Measurements from ENCODE around the gene RNF220. TPM values are rescaled to one million over a fixed set of nuclear protein-coding genes. Genes with fewer than 3 reads are reported as not detected.

Gene RNF220
- total RNA-seq, 2 donors from 2014 or later: 66.0 to 71.2 TPM

DNA sequence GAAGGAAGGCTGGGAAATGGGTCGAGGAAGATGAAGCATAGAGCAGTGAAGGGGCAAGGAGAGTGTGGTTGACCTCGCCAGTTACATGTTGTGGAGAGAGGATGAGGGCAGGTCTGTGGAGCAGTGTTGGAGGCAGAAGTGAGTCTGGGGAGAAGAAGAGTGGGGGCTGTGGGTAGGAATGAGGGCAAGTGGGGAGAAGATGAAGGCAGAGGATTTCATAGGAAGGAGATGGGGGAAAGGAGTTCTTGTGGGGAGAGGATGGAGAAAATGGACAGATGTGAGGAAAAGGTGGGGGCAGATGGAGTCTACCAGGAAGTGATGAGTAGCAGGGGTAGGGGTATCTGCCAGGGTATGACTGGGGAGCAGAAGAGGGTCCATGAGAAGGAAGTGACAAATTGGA is 273.1 kb downstream of the RNF220 start:
- no peak overlapping the region for H3K27ac Mint-ChIP-seq
- H3K4me3 Mint-ChIP-seq: no peak overlapping the region
- no peaks in the 10 kb centered on the region for H3K9me3 Mint-ChIP-seq
- ATAC-seq (no peak), DNase-seq (ENCODE audit: low spot score) (no peak)
- H3K27me3 Mint-ChIP-seq: no peaks in the 10 kb centered on the region
- H3K4me1 Mint-ChIP-seq (ENCODE audit: low read depth in 2 of 2): peaks cover 7 to 15% of the 10 kb centered on the region in 2 donors
- no peaks in the 10 kb centered on the region for H3K36me3 Mint-ChIP-seq

DNA sequence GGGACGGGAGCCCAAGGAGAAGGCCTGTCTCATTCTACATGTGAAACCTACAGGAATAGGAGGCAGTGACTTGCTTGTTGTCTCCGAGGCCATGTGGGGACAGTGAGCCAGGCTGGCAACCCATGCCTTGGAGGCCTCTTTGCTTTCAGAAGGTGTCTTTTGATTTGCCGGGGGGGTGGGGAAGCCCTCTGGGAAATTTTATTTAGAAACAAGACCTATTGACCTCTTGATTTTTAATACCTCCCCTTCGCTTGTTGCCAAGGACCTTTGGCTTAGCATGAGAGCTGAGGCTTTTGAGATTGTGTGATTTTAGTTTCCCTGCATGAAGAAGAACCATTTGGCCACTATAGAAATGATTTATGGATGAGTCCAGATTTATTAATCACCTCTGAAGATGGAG is 273.6 kb downstream of the RNF220 start:
- no peak overlapping the region for H3K27ac Mint-ChIP-seq
- H3K27me3 Mint-ChIP-seq: no peaks in the 10 kb centered on the region
- H3K36me3 Mint-ChIP-seq: no peaks in the 10 kb centered on the region
- no peak overlapping the region for H3K4me3 Mint-ChIP-seq
- DNase-seq (ENCODE audit: low spot score): no peak
- ATAC-seq: no peak
- H3K9me3 Mint-ChIP-seq: no peaks in the 10 kb centered on the region
- H3K4me1 Mint-ChIP-seq (ENCODE audit: low read depth in 2 of 2): peaks cover 4 to 10% of the 10 kb centered on the region in 2 donors

DNA sequence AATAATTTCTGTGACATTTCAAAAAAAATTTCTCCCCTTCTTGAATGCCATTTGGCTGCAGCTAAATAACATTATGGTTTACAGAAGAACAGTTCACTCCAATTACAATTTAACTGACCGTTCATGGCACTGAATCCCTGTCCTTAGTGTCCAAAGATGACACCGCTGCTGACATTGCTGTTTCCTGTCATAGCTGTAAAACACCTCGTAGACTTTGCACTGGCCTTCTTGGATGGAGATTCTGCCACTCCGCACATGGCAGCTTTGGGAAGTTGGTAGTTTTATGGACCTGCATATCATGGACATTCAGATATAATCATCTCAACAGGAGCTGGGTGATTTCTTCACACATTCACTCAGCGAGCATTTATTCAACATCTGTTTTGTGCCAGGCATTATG is 274.4 kb downstream of the RNF220 start:
- no peak for ATAC-seq

DNA sequence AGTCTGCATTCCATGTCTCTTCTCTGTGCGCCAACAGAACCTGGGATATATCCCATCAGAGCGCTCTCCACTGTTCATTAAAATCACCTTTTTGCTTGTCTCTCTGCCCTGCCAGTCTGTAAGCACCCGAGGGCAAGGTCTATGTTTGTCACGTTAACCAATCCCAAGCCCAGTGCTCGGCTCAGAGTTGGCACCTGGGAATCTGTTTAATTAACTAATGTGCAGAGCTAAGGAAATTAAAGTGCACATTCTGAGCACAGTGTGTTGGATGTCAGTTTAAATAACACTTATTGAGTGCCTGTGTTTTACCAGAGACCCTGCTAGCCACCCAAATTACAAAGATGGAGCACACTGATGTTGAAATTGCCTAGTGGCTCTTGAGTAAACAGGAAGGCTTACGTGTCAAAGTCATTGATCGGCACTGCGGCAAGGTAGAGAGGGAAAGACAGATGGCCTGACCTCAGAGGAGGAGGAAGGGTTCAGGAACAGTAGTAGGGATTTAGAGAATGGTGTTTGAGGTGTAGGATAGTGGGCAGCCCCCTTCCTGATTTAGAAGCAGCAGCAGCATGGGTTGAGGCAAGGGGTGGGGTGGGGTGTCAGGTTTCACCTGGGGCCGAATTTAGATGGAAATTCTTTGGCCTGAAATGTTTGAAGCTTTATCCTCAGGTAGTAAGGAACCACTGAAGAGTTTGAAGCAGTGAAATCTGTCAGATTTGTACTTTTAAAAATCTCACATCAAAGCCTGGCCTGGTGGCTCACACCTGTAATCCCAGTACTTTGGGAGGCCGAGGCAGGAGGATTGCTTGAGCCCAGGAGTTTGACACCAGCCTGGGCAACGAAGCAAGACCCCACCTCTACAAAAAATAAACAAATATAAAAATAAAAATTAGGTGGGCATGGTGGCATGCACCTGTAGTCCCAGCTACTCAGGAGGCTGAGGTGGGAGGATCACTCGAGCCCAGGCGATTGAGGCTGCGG is 277.1 kb downstream of the RNF220 start:
- DNase-seq (ENCODE audit: low spot score) (no peak), ATAC-seq (no peak)
- Mint-ChIP-seq H3K27me3 (no peaks in the 10 kb centered on the region), H3K4me3 (no peak overlapping the region), H3K9me3 (no peaks in the 10 kb centered on the region), H3K4me1 (ENCODE audit: low read depth in 2 of 2) (no peaks in the 10 kb centered on the region), H3K36me3 (no peaks in the 10 kb centered on the region), H3K27ac (no peak overlapping the region)

More for the DNA sequence above, 274.4 kb downstream of the RNF220 start:
- Mint-ChIP-seq H3K4me1 (ENCODE audit: low read depth in 2 of 2) (peaks cover 3 to 7% of the 10 kb centered on the region in 2 donors), H3K27ac (no peak overlapping the region), H3K4me3 (no peak overlapping the region), H3K27me3 (no peaks in the 10 kb centered on the region), H3K9me3 (no peaks in the 10 kb centered on the region), H3K36me3 (no peaks in the 10 kb centered on the region)
- no peak for DNase-seq (ENCODE audit: low spot score)

DNA sequence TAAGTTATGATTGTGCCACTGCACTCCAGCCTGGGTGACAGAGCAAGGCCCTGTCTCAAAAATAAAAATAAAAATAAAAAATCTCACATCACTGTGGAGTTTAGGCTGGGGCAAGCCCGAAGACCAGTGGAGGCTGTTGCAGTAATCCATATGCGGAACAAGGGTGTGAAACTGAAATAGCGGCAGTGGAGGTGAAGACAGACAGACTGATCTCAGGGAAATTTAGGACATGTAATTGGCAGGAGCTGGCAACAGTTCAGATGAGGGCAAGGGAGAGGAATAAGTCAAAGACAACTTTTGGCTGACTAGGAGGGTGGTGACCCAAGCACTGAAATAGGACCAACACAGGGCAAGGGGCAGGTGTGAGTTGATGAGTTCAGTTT is 277.8 kb downstream of the RNF220 start:
- H3K27ac Mint-ChIP-seq: peak overlapping the region in 1 of 2 donors; percentile 30
- no peaks in the 10 kb centered on the region for H3K27me3 Mint-ChIP-seq
- ATAC-seq (no peak), DNase-seq (ENCODE audit: low spot score) (no peak)
- H3K4me1 Mint-ChIP-seq (ENCODE audit: low read depth in 2 of 2): no peaks in the 10 kb centered on the region
- no peak overlapping the region for H3K4me3 Mint-ChIP-seq
- no peaks in the 10 kb centered on the region for H3K9me3 Mint-ChIP-seq
- H3K36me3 Mint-ChIP-seq: no peaks in the 10 kb centered on the region

DNA sequence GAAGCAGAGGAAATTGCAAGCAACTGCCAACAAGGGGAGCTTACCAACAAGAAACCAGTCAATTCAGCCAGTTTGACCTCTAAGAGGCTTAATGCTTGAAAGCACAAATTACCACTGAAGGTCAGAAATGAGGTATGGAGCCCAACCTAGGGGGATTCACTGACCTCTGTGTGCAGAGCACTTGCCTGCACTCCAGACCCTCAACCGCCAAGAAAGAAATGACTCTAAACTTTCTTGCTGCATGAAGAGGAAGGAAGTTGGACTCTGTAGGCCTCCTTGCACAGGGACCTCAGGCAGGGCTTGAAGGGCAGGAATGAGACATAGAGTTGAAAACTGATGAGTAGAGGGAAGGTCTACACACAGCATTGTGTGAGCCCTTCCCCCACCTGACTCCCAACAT is 279.5 kb downstream of the RNF220 start:
- Mint-ChIP-seq H3K9me3 (no peaks in the 10 kb centered on the region), H3K4me1 (ENCODE audit: low read depth in 2 of 2) (no peaks in the 10 kb centered on the region), H3K27ac (no peak overlapping the region), H3K27me3 (peaks cover 0 to 5% of the 10 kb centered on the region in 2 donors), H3K36me3 (no peaks in the 10 kb centered on the region), H3K4me3 (no peak overlapping the region)
- ATAC-seq (no peak), DNase-seq (ENCODE audit: low spot score) (no peak)

DNA sequence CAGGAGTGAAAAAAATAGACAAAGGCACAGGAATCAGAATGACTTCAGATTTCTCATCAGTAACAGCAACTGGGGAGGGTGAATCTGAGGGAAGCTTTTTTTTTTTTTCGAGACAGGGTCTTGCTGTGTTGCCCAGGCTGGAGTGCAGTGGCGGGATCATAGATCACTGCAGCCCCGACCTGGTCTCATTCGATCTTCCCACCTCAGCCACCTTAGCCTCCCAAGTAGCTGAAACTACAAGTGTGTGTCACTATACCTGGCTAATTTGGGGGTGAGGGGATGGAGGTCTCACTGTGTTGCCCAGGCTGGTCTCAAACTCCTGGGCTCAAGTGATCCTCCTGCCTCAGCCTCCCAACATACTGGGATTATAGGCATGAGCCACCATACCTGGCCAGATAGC is 280.2 kb downstream of the RNF220 start:
- Mint-ChIP-seq H3K4me3 (no peak overlapping the region), H3K27ac (no peak overlapping the region), H3K36me3 (no peaks in the 10 kb centered on the region), H3K27me3 (peaks cover 0 to 5% of the 10 kb centered on the region in 2 donors), H3K4me1 (ENCODE audit: low read depth in 2 of 2) (no peaks in the 10 kb centered on the region), H3K9me3 (no peaks in the 10 kb centered on the region)
- DNase-seq (ENCODE audit: low spot score) (no peak), ATAC-seq (no peak)

DNA sequence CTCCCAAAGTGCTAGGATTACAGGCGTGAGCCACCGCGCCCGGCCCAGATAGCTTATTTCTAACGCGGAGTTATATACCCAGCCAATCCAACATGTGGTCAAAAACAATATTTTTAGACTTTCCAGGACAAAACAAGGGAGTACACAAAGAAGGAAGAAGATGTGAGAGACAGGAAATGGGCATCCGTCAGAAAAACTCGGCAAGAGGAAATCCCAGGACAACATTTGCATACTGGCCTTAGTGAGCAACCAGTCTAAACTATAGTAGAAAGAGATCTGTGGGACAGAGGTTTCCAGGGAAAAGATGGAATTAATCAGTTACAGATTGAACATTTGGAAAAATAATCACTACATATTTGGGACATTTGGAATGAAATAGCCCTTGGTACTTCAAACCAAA is 280.8 kb downstream of the RNF220 start:
- ATAC-seq (no peak), DNase-seq (ENCODE audit: low spot score) (no peak)
- Mint-ChIP-seq H3K9me3 (no peaks in the 10 kb centered on the region), H3K27ac (no peak overlapping the region), H3K27me3 (peaks cover 0 to 5% of the 10 kb centered on the region in 2 donors), H3K4me3 (no peak overlapping the region), H3K4me1 (ENCODE audit: low read depth in 2 of 2) (no peaks in the 10 kb centered on the region), H3K36me3 (no peaks in the 10 kb centered on the region)

DNA sequence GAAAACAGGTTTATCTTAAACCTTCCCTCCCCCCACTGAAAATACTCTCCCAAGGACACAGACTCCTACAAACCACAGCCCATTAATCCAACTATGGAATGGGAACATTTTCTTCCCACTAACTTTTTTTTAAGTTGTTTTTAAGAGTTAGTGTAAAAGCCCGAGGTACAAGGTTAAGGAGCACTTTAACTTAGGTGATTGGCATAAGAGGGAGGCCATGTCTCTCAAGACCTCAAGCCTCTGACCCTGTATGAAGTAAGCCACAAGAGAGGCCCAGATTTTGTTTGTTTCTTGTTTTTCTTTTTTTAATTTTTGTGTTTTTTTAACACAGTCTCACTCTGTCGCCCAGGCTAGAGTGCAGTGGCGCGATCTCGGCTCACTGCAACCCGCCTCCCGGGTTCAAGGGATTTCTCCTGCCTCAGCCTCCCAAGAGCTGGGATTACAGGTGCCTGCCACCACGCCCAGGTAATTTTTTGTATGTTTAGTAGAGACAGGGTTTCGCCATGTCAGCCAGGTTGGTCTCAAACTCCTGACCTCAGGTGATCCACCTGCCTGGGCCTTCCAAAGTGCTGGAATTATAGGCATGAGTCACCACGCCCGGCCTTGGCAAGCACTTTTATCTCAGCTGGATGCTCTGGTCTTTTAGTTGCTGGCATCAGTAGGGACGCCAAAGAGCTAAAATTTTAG is 283.8 kb downstream of the RNF220 start:
- ATAC-seq (no peak), DNase-seq (ENCODE audit: low spot score) (no peak)
- Mint-ChIP-seq H3K4me1 (ENCODE audit: low read depth in 2 of 2) (no peaks in the 10 kb centered on the region), H3K27me3 (peaks cover 0 to 13% of the 10 kb centered on the region in 2 donors), H3K36me3 (no peaks in the 10 kb centered on the region), H3K27ac (no peak overlapping the region), H3K9me3 (no peaks in the 10 kb centered on the region), H3K4me3 (no peak overlapping the region)

DNA sequence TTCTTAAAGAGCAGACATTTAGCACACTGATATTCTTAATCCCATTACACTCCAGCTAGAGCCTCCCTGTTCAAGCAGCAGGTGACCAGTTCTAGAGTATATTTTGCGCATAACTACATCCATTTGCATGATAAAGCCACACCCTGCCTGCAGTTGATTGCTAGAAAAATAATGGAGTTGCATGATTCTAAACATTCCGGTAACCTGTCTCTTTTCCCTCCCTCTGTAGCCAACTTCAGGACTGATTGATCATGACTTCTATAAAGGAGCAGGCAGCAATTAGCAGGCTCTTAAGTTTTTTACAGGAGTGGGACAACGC is 284.4 kb downstream of the RNF220 start:
- H3K4me1 Mint-ChIP-seq (ENCODE audit: low read depth in 2 of 2): no peaks in the 10 kb centered on the region
- ATAC-seq (no peak), DNase-seq (ENCODE audit: low spot score) (no peak)
- peaks cover 0 to 13% of the 10 kb centered on the region in 2 donors for H3K27me3 Mint-ChIP-seq
- no peaks in the 10 kb centered on the region for H3K9me3 Mint-ChIP-seq
- H3K27ac Mint-ChIP-seq: no peak overlapping the region
- no peak overlapping the region for H3K4me3 Mint-ChIP-seq
- H3K36me3 Mint-ChIP-seq: no peaks in the 10 kb centered on the region

DNA sequence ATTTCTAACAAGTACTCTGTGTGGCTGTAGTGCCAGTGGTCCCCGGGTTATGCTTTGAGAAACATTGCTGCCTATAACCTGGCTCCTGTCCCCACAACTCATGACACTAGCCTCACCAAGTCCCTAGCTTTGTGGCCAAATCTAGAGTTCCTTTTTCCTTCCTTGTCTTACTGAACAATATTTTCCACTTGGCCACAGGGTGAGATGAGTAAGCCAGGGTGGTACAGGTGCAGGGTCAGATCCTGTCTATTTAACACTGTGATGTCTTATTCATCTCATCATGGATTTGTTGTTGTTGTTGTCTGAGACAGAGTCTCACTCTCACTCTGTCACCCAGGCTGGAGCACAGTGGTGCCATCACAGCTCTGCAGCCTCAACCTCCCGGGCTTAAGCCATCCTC is 288.1 kb downstream of the RNF220 start:
- Mint-ChIP-seq H3K27me3 (peaks cover 0 to 13% of the 10 kb centered on the region in 2 donors), H3K4me3 (no peak overlapping the region), H3K4me1 (ENCODE audit: low read depth in 2 of 2) (peaks cover 15 to 17% of the 10 kb centered on the region in 2 donors), H3K27ac (no peak overlapping the region), H3K36me3 (no peaks in the 10 kb centered on the region), H3K9me3 (no peaks in the 10 kb centered on the region)
- DNase-seq (ENCODE audit: low spot score) (no peak), ATAC-seq (peak in 1 of 2 donors; percentile 39)

DNA sequence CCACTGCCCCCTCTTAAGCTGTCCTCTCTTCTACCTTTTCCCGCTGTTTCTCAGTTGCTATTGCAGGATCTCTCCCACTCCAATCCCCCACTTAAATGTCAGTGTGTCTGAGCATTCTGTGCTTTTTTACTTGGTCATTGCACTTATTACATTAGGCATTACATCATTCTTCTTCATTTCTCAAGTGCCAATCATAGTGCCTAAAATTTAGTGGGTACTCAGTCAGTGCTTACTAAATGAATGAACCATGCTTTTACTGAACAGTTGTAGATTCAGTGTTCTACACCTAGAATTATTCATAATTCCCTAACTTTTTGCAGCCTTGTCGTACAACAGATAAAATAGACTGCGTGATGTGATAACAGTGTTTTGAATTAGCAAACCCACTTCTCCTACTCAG is 288.8 kb downstream of the RNF220 start:
- no peak for DNase-seq (ENCODE audit: low spot score)
- no peak overlapping the region for H3K27ac Mint-ChIP-seq
- H3K4me3 Mint-ChIP-seq: no peak overlapping the region

DNA sequence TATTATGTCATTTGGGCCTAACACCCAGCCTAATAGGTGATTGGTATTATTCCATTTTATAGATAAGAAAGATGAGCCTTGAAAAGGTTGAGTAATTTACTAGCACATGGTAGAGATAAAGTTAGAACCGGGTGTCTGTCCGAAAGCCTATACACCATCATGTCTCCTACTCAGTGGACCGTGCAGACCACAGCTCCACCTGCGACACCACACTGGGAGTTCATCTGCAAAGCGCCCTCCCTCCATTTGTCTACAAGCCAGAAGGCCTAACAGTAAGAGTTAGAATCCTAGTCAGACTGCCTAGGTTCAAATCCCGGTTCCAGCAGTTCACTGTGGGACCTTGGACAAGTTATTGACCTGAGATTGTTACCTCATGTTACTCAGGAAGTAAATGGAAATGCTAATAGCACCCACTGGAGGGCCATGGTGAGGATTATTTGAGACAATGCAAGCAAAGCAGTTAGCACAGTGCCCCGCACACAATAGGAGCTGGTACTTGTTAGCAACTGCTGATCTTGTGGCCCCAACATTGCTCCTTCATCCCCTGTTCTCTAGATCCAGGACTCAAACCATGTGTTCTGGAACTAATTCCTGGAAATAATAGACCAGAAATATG is 289.9 kb downstream of the RNF220 start:
- Mint-ChIP-seq H3K36me3 (no peaks in the 10 kb centered on the region), H3K4me1 (ENCODE audit: low read depth in 2 of 2) (peaks cover 15 to 17% of the 10 kb centered on the region in 2 donors), H3K27ac (no peak overlapping the region), H3K4me3 (no peak overlapping the region), H3K27me3 (peaks cover 0 to 7% of the 10 kb centered on the region in 2 donors), H3K9me3 (no peaks in the 10 kb centered on the region)
- no peak for ATAC-seq
- no peak for DNase-seq (ENCODE audit: low spot score)

More for the DNA sequence above, 288.8 kb downstream of the RNF220 start:
- Mint-ChIP-seq H3K9me3 (no peaks in the 10 kb centered on the region), H3K36me3 (no peaks in the 10 kb centered on the region), H3K27me3 (peaks cover 0 to 7% of the 10 kb centered on the region in 2 donors), H3K4me1 (ENCODE audit: low read depth in 2 of 2) (peaks cover 15 to 17% of the 10 kb centered on the region in 2 donors)
- ATAC-seq: no peak

DNA sequence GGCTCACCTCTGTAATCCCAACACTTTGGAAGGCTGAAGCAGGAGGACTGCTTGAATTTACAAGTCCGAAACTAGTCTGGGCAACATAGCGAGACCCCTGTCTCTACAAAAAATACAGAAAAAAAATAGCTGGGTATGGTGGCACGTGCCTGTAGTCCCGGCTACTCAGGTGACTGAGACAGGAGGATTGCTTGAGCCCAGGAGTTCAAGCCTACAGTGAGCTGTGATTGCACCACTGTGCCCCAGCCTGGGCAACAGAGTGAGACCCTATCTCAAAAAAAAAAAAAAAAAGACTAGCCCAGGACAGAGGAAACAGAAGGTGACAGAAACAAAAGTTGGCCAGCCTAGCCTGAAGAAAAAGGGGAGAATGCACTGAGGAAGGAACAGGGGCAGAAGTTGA is 290.6 kb downstream of the RNF220 start:
- Mint-ChIP-seq H3K4me3 (no peak overlapping the region), H3K27ac (peak overlapping the region in 1 of 2 donors; percentile 70), H3K36me3 (no peaks in the 10 kb centered on the region), H3K4me1 (ENCODE audit: low read depth in 2 of 2) (peaks cover 15 to 17% of the 10 kb centered on the region in 2 donors), H3K9me3 (no peaks in the 10 kb centered on the region), H3K27me3 (peaks cover 0 to 7% of the 10 kb centered on the region in 2 donors)
- ATAC-seq: no peak
- no peak for DNase-seq (ENCODE audit: low spot score)

Data from natural killer cell treated with Interleukin-12 subunit alpha and Interleukin-12 subunit beta and Interleukin-15 and Interleukin-18, amount 100 ng/mL, for 72 hours (primary cell).